Ramos (cell line): ENCODE results near the gene PRX.
"Not testable (repeated sequence)": the region's sequence is repeated elsewhere in the genome, so short reads cannot be mapped to it uniquely, and the experiment has no call there.

Experiments
- in situ Hi-C: fragments of 300-500 bp; cut with MboI; formaldehyde crosslinking; loops from one replicate; pipeline ENCODE4 v1.14.3; 2022; ENCODE audit warnings: low sequenced_read_pairs; ENCODE audit not compliant: unreplicated experiment

The PRX gene

GRCh38 chr19:40416918-40417642 is 3.9 kb upstream of the PRX start:
- in situ Hi-C loops, result no loop called here

- in situ Hi-C loops, result no loop called here
Observed at GRCh38 chr19:40415768-40416167, 2.6 kb upstream of the PRX start.

GRCh38 chr19:40414542-40415535 is 1.7 kb upstream of the PRX start:
- in situ Hi-C loops, result no loop called here

- in situ Hi-C loops, result no loop called here
Observed at GRCh38 chr19:40412866-40413265, 312 bp downstream of the PRX start.

- in situ Hi-C loops, result no loop called here
Observed at GRCh38 chr19:40411958-40412499, 1.1 kb downstream of the PRX start.

- in situ Hi-C loops, result no loop called here
Observed at GRCh38 chr19:40411125-40411842, 1.9 kb downstream of the PRX start.

- in situ Hi-C loops, result no loop called here
Observed at GRCh38 chr19:40410030-40410389, 3.2 kb downstream of the PRX start.

GRCh38 chr19:40408598-40408925 is 4.6 kb downstream of the PRX start:
- in situ Hi-C loops, result not testable (repeated sequence)

GRCh38 chr19:40407714-40408597 is 5.2 kb downstream of the PRX start:
- in situ Hi-C loops, result no loop called here

- in situ Hi-C loops, result no loop called here
Observed at GRCh38 chr19:40403262-40403984, 9.8 kb downstream of the PRX start.

- in situ Hi-C loops, result no loop called here
Observed at GRCh38 chr19:40400559-40400958, 12.6 kb downstream of the PRX start.

GRCh38 chr19:40398417-40399131 is 14.6 kb downstream of the PRX start:
- in situ Hi-C loops, result no loop called here

GRCh38 chr19:40397568-40397906 is 15.6 kb downstream of the PRX start:
- in situ Hi-C loops, result no loop called here

GRCh38 chr19:40396886-40397567 is 16.2 kb downstream of the PRX start:
- in situ Hi-C loops, result no loop called here

- in situ Hi-C loops, result no loop called here
Observed at GRCh38 chr19:40395956-40396355, 17.2 kb downstream of the PRX start.

- in situ Hi-C loops, result no loop called here
Observed at GRCh38 chr19:40394816-40395210, 18.4 kb downstream of the PRX start.

GRCh38 chr19:40393894-40394815 is 19.0 kb downstream of the PRX start:
- in situ Hi-C loops, result no loop called here
